HG02763 (cell line): Measurements from ENCODE around the gene LIME1.
"Not testable (repeated sequence)": the region's sequence is repeated elsewhere in the genome, so short reads cannot be mapped to it uniquely, and the experiment has no call there.

Source experiments
- ATAC-seq: cut with Tn5 transposase; IDR thresholded peaks from one replicate; pipeline ENCODE4 v1.9.1; 2021; ENCODE audit warnings: mild to moderate bottlenecking, moderate library complexity; ENCODE audit not compliant: unreplicated experiment

Gene LIME1

DNA sequence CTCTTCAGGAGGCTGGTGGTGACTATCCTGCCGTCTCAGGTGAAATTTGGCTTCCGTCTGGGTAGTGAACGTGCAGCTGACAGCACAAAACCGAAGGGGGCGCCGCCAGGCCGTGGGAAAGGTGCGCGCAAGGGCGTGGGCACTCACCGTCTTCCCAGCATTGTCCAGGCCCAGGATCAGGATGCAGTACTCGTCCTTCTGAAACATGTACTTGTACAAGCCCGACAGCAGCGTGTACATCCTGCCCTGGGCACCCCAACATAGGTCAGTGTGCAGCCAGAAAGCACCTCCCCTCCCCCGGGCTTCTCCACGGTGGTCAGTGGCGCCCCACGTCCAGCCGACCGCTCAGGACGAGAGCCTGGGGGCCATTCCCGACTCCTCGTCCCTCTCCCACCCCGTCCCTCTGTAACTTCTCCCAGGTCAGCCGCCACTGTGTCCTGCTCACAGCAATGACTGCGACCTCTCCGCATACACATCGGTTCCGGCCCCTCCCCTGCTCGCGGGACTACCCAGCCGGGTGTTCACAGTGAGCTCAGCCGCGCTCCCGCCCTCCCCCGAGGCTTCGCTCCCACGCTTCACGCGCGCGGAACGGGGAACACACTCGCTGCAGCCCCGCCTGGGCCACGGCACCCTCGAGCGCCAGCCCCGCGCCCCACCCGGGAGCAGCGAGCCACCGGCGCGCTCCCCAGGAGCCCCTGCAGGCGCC lies 29.5 kb upstream of the LIME1 start:
- peak; percentile 12 for ATAC-seq

DNA sequence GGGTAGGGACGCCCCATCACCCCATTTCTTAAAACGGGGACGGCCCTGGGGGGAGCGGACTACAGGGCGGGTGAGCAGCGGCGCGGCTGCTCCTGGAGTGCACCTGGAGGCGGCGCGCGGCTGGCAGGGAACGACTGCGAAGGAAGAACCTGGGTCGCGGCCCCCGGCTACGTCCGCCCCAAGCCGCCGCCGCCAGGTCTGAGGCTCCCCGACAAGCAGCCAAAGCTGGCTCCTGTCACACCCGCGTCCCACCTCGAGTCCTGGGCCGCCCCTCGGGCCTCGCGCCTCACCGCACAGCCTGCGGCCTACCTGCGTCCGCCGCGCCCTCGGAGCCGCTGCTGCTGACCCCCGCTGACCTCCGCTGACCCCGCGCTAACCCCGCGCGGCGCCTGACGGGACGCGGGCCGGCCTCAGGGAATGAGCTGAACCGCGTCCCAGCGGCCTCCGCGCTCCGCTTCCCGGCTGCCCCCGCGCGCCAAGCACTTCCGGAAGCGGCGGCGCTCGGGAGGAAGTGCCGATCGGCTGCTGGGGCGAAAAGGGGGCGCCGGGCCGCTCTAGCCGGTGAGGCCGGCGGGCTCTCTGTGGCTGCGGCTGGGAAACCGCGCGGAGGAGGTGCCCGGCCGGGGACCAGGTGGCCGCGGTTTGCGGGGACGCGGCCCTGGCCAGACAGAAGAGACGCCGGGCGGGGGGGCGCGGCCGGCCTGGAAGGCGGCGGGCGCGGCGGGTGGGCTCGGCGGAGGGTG lies 28.7 kb upstream of the LIME1 start, which contains the start of the genes ARFRP1 and ZGPAT:
Gene ARFRP1 (minus strand): TSS at position 419 of the 743 bp plus-strand sequence. CDS start 885 bp downstream, outside the sequence.
Gene ZGPAT (plus strand): TSS at position 482 of the 743 bp plus-strand sequence. CDS start 542 bp downstream, outside the sequence.
- ATAC-seq: peak; percentile 45

DNA sequence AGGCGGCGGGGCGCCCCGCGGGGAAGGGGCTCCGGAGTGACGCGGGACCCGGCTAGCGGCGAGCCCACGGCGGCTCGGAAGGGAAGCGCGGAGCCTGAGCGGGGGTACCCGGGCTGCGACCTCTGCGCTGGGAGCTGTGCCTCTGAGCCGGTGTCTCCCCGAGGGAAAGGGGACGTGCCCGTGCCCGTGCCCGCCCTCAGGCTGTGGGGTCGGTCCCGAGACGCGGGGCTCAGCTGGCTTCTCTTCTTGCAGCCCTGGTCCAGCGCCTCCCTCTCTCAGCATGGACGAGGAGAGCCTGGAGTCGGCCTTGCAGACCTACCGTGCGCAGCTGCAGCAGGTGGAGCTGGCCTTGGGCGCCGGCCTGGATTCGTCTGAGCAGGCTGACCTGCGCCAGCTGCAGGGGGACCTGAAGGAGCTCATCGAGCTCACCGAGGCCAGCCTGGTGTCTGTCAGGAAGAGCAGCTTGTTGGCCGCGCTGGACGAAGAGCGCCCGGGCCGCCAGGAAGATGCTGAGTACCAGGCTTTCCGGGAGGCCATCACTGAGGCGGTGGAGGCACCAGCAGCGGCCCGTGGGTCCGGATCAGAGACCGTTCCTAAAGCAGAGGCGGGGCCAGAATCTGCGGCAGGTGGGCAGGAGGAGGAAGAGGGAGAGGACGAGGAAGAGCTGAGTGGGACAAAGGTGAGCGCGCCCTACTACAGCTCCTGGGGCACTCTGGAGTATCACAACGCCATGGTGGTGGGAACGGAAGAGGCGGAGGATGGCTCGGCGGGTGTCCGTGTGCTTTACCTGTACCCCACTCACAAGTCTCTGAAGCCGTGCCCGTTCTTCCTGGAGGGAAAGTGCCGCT lies 27.9 kb upstream of the LIME1 start:
- peak; percentile 11 for ATAC-seq

DNA sequence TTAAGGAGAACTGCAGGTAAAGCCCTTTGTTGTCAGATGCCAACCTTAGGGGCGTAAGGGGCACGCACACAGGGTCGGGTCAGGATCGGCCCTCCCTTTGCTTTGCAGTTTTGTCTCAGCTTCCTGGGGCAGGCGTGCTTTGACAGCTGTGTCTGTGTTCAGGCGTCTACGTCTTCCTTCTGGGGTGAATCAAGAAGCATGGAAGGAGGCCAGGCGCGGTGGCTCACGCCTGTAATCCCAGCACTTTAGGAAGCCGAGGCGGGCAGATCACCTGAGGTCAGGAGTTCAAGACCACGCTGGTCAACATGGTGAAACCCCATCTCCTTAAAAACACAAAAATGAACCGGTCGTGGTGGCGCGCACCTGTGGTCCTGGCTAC lies 27.3 kb upstream of the LIME1 start:
- ATAC-seq: no peak

DNA sequence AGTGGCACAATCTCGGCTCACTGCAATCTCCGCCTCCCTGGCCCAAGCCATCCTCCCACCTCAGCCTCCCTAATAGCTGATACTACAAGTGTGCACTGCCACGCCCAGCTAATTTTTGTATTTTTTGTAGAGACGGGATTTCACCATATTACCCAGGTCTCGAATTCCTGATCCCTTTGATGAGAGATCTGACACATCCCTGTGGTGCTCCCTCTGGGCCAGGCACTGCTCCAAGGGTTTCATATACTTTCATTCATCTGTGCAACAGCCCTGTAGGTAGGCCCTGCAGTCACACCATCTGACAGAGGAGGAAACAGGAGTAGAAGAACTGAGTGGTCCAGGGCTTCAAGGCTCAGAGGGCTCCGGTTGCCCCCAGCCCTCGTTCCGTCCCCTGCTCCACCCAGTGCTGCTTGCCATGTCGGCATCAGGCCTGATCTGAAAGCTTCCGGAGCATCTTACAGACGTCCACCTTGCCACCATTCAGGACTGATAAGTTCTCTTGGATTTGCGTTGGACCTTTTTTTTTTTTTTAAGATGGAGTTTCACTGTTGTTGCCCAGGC lies 25.3 kb upstream of the LIME1 start:
- ATAC-seq: no peak

DNA sequence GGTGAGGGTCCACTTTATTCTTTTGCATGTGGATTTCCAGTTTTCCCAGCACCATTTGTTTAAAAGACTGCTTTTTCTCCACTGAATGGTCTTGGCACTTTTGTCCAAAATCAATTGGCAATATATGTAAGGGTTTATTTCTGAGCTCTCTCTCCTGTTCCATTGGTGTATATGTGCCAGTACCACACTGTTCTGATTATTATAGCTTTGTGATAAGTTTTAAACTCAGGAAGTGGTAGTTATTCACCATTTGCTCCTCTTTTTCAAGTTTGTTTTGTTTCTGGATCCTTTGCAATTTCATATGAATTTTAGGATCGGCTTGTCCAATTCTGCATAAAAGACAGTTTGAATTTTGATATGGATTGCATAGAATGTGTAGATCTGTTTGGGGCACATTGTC lies 24.3 kb upstream of the LIME1 start:
- no peak for ATAC-seq

DNA sequence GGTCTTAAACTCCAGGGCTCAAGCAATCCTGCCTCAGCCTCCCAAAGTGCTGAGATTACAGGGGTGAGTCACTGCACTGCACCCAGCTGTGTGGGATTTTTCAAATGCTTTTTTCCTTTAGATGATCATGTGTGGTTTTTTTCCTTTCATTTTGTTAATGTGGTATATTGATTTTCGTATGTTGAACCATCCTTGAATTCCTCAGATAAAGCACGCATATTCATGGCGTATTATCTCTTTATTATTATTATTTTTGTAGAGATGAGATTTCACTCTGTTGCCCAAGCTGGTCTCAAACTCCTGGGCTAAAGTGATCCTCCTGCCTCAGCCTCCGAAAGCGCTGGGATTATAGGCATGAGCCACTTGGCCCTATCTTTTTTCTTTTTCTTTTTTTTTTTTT lies 21.6 kb upstream of the LIME1 start:
- no peak for ATAC-seq

DNA sequence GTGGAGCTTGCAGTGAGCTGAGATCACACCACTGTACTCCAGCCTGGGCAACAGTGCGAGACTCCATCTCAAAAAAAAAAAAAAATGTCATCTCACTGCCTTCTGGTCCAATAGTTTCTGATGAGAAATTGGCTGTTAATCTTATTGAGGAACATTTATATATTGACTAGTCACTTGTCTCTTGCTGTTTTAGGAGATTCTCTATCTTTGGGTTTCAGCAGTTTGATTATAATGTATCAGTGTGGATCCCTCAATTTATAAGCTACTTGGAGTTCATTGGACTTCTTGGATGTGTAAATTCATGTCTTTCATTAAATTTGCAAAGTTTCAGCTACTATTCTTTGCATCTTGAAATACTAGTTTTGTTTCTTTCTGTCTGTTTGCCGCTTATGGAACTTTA lies 17.5 kb upstream of the LIME1 start:
- ATAC-seq: no peak

DNA sequence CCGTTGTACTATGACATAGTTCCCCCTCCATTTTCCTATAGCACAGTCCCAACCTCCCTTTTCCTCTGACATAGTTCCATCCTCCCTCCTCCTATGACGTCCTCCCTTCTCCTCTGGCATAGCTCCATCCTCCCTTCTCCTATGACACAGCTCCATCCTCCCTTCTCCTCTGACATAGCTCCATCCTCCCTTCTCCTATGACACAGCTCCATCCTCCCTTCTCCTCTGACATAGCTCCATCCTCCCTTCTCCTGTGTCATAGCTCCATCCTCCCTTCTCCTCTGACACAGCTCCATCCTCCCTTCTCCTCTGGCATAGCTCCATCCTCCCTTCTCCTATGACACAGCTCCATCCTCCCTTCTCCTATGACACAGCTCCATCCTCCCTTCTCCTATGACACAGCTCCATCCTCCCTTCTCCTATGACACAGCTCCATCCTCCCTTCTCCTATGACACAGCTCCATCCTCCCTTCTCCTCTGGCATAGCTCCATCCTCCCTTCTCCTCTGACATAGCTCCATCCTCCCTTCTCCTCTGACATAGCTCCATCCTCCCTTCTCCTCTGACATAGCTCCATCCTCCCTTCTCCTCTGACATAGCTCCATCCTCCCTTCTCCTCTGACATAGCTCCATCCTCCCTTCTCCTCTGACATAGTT lies 13.4 kb upstream of the LIME1 start:
- not testable (repeated sequence) for ATAC-seq

DNA sequence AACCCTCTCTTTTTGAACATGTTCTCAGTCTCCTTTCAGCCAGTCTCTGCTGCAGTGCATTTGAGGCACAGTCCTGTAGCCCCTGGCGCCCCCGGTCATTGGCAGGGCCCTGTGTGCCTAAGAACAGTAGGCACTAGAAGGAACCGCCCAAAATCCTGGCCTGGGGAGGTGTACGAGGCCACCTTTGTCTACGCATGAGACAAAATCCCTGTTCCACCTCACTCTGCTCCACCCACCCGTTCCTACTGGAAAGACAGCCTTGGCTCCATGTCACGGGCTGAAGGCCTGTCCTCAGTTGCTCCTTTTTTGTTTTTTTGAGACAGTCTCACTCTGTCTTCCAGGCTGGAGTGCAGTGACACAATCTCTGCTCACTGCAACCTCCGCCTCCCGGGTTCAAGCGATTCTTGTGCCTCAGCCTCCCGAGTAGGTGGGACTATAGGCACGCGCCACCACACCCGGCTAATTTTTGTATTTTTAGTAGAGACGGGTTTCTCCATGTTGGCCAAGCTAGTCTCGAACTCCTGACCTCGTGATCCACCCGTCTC lies 6.2 kb upstream of the LIME1 start:
- ATAC-seq: not testable (repeated sequence)

DNA sequence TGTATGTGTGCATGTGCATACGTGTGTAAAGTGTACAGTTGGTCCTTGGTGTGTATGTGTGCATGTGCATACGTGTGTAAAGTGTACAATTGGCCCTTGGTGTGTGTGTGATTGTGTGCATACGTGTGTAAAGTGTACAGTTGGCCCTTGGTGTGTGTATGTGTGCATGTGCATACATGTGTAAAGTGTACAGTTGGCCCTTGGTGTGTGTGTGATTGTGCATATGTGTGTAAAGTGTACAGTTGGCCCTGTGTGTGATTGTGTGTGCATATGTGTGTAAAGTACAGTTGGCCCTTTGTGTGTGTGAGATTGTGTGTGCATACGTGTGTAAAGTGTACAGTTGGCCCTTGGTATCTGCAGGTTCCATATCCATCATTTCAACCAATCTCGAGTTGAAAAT lies 5.1 kb upstream of the LIME1 start:
- ATAC-seq: no peak

DNA sequence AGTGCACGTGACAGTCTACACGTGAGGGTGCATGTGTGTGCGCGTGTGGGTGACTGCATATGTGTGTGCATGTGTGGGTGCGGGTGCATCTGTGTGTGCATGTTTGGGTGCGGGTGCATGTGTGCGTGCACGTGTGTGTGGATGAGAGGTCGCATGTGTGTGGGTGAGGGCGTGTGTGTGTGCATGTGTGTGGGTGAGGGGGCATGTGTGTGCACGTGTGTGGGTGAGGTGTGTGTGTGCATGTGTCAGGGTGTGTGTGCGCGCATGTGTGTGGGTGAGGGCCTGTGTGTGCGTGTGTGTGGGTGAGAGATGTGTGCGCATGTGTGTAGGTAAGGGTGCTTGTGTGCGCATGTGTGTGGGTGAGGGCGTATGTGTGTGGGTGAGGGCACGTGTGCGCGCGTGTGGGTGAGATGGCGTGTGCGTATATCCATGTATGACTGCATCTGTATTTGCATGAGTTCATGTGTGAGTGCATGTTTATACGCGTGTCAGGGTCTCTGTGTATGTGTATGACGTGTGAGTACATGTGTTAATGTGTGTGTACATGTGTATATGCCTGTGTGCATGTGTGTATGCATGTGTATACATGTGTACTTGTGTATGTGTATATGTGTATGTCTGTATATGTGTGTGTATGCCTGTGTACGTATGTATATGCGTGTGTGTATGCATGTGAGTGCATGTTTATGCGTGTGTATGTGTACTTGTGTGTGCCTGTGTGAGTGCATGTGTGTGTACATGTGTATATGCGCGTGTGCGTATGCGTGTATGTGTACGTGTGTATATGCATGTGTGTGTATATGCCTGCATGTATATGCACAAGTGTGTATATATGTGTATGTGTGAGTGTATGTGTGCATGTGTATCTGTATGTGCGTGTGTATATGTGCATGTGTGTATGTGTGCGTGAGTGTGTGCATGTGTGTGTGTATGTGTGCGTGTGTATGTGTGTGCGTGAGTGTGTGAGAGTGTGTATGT lies 4.1 kb upstream of the LIME1 start:
- no peak for ATAC-seq

DNA sequence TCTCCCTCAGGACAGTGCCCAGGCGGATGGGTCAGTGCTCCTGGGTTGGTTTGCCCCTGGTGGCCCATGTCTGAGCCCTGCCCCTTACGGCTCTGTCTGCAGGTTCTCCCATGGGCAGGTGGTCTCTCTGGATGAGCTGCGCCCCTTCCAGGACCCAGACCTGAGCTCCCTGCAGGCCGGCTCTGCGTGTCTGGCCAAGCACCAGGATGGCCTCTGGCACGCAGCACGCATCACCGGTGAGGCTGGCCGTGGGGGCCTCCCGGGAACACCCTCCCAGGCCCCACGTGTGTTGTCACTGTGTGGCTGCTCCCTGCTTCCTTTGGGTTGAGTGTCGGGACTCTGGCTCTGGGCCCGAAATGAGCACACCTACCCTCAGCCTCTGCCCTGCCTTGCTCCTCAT lies 3.3 kb upstream of the LIME1 start:
- ATAC-seq: no peak

DNA sequence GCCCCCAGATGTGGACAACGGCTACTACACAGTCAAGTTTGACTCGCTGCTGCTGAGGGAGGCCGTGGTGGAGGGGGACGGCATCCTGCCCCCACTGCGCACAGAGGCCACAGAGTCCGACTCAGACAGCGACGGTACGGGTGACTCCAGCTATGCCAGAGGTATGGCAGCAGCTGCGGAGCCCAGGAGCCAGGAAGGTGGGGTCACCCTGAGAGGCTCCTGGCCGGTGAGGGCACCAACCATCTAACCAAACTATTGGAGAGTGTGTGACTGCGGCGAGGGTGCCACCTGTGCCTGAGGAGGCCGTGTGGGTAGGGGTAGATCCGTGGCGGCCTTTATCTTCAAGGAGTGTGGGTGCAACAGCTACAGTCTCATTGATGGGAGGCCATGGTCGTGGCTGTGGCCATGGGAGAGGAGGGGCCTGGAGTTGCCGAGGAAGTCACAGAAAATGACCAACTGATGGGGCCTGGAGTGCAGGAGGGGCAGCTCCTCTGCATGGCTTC lies 2.8 kb upstream of the LIME1 start:
- no peak for ATAC-seq

DNA sequence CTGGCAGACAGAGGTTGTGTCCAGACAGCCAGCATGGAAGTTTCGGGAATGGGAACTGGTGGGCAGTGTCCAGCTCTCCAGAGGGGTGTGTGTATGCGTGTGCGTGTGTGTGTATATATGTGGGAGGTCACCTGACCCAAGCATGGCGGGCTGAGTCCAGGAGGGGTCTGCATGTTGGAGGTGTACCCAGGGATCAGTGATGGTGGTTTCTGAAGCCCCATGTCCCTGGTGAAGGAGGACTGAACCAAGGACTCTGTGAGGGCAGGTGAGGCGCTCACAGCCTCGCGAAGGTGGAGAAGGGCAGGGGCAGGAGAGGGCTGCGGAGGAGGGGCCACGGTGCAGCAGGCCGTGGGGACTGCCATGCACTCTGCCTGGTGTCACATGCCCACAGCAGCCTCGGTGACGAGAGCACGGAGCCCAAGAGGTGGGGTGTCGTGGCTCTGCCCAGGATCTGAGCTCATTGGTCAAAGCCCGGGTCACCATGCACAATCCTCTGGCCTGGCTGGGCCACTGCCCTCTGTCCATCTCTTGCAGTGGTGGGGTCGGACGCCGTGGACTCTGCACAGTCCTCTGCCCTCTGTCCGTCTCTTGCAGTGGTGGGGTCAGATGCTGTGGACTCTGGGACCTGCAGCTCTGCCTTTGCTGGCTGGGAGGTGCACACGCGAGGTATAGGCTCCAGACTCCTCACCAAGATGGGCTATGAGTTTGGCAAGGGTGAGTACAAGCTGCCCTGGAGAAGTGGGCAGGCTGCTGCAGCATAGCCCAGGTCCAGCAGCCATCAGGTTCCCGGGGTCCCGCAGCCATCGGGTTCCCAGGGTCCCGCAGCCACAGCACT lies 2.1 kb upstream of the LIME1 start:
- ATAC-seq: no peak

DNA sequence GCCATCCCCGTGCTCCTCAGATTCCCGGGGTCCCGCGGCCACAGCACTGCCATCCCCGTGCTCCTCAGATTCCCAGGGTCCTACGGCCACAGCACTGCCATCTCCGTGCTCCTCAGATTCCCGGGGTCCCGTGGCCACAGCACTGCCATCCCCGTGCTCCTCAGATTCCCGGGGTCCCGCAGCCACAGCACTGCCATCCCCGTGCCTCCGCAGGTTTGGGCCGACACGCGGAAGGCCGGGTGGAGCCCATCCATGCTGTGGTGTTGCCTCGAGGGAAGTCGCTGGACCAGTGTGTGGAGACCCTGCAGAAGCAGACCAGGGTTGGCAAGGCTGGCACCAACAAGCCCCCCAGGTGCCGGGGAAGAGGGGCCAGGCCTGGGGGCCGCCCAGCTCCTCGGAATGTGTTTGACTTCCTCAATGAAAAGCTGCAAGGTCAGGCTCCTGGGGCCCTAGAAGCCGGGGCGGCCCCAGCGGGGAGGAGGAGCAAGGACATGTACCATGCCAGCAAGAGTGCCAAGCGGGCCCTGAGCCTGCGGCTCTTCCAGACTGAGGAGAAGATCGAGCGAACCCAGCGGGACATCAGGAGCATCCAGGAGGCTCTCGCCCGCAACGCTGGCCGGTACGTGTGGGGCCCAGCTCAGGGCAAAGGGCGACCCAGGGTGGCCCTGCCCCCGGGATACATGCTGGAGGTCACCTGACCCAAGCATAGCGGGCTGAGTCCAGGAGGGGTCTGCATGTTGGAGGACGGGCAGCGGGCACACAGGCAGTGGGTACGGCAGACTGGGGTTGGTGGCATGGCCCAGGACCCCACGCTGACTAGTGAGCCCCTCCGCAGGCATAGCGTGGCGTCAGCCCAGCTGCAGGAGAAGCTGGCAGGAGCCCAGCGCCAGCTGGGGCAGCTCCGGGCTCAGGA lies 1.3 kb upstream of the LIME1 start:
- no peak for ATAC-seq
